ENCODE results near the gene RAMP1.

GRCh38 chr2:237818066-237818473 lies 41.4 kb upstream of the RAMP1 start:
- no peak for TF ChIP-seq ZNF274 (IDR thresholded peaks at IDR 0.05; ENCODE audit: low read depth, low read length)
- no peak for TF ChIP-seq YY1 (IDR thresholded peaks at IDR 0.05; ENCODE audit: insufficient read depth, insufficient read length)
- TF ChIP-seq SUZ12 (IDR thresholded peaks at IDR 0.05; ENCODE audit: extremely low read depth, insufficient read depth, insufficient read length) = no peak
